GM23248 (cell line): ENCODE results near the gene ARID4B.

ENCODE experiments used
- EZH2 ChIP-seq: fragments of 200-600 bp; sonication (generic); IDR thresholded peaks from 2 replicates; pipeline ENCODE4 v1.6.1; 2018; ENCODE audit warnings: antibody characterized with exemption, mild to moderate bottlenecking; ENCODE audit not compliant: insufficient read depth, poor library complexity, severe bottlenecking
- EZH2phosphoT487 ChIP-seq: fragments of 200-600 bp; sonication (generic); IDR thresholded peaks from 2 replicates; pipeline ENCODE4 v1.6.1; 2018; ENCODE audit warnings: antibody characterized with exemption, moderate library complexity, mild to moderate bottlenecking, low read depth; ENCODE audit not compliant: insufficient read depth

GRCh38 chr1:235277709-235278108 is 50.3 kb downstream of the ARID4B start:
- TF ChIP-seq EZH2 (no peak), EZH2phosphoT487 (no peak)
